RCC 7860 (cell line): ENCODE data around the gene PEX1.
"Not testable (repeated sequence)": the region's sequence is repeated elsewhere in the genome, so short reads cannot be mapped to it uniquely, and the experiment has no call there.

ENCODE experiments used
- DNase-seq: peaks from one replicate; pipeline ENCODE4 v3.0.0-alpha.2; 2015; ENCODE audit warnings: low spot score
- FAIRE-seq: peaks from 2 replicates; lab custom pipeline; 2012; peaks lifted over from hg19 to GRCh38; lab: Jason Lieb, UNC

Gene PEX1

GRCh38 chr7:92508946-92509345, 19.4 kb downstream of the PEX1 start:
- DNase-seq (no peak), FAIRE-seq (no peak)

- FAIRE-seq (no peak), DNase-seq (no peak)
Observed at GRCh38 chr7:92506363-92506762, 22.0 kb downstream of the PEX1 start.

GRCh38 chr7:92504563-92504962, 23.8 kb downstream of the PEX1 start:
- DNase-seq (no peak), FAIRE-seq (no peak)

- FAIRE-seq (no peak), DNase-seq (no peak)
Observed at GRCh38 chr7:92503767-92504166, 24.6 kb downstream of the PEX1 start.

GRCh38 chr7:92498557-92498956, 29.8 kb downstream of the PEX1 start:
- FAIRE-seq (no peak), DNase-seq (no peak)

- DNase-seq, result no peak
- no peak for FAIRE-seq
Observed at GRCh38 chr7:92496876-92497275, 31.4 kb downstream of the PEX1 start.

- DNase-seq, result no peak
- no peak for FAIRE-seq
Observed at GRCh38 chr7:92489634-92490033, 38.7 kb downstream of the PEX1 start.

- FAIRE-seq (no peak), DNase-seq (no peak)
Observed at GRCh38 chr7:92487804-92488203, 40.5 kb downstream of the PEX1 start.

- FAIRE-seq, result no peak
- DNase-seq, result no peak
Observed at GRCh38 chr7:92485974-92486373, 42.3 kb downstream of the PEX1 start.

- FAIRE-seq, result no peak
- no peak for DNase-seq
Observed at GRCh38 chr7:92485267-92485892, 42.9 kb downstream of the PEX1 start.

GRCh38 chr7:92484226-92484625, 44.1 kb downstream of the PEX1 start:
- FAIRE-seq, DNase-seq: not testable (repeated sequence)

- not testable (repeated sequence) for FAIRE-seq
Observed at GRCh38 chr7:92483624-92484023, 44.7 kb downstream of the PEX1 start.

GRCh38 chr7:92479146-92479545, 49.2 kb downstream of the PEX1 start:
- DNase-seq, FAIRE-seq: not testable (repeated sequence)

More at GRCh38 chr7:92483624-92484023, 44.7 kb downstream of the PEX1 start:
- DNase-seq, result not testable (repeated sequence)

GRCh38 chr7:92478711-92479110, 49.6 kb downstream of the PEX1 start:
- no peak for DNase-seq
- FAIRE-seq, result no peak

- no peak for FAIRE-seq
- no peak for DNase-seq
Observed at GRCh38 chr7:92478095-92478494, 50.2 kb downstream of the PEX1 start.

- FAIRE-seq, DNase-seq: not testable (repeated sequence)
Observed at GRCh38 chr7:92477681-92478080, 50.6 kb downstream of the PEX1 start, which contains the start of gene ERVW-1. Gene ERVW-1, minus strand, starts transcription at chr7:92477946. Its CDS starts 7,565 bp downstream, at chr7:92470381.

- DNase-seq, FAIRE-seq: not testable (repeated sequence)
Observed at GRCh38 chr7:92475851-92476590, 52.3 kb downstream of the PEX1 start.

- not testable (repeated sequence) for DNase-seq, FAIRE-seq
Observed at GRCh38 chr7:92475261-92475770, 53.0 kb downstream of the PEX1 start.

GRCh38 chr7:92473989-92474388, 54.3 kb downstream of the PEX1 start:
- FAIRE-seq, DNase-seq: not testable (repeated sequence)

- not testable (repeated sequence) for DNase-seq, FAIRE-seq
Observed at GRCh38 chr7:92468589-92468988, 59.7 kb downstream of the PEX1 start.

- FAIRE-seq, result no peak
Observed at GRCh38 chr7:92466682-92467081, 61.6 kb downstream of the PEX1 start.

GRCh38 chr7:92464515-92464914, 63.8 kb downstream of the PEX1 start:
- no peak for DNase-seq
- no peak for FAIRE-seq

More at GRCh38 chr7:92466682-92467081, 61.6 kb downstream of the PEX1 start:
- DNase-seq, result no peak
